Endothelial cell of umbilical vein (primary cell): Measurements from ENCODE around the gene MEN1.

Experiments used
- CTCF ChIP-seq, 2 donors: IDR thresholded peaks; 1 replicate in 1 of 2; 2 replicates in 1 of 2; pipeline ENCODE4 v1.5.1; 2011; ENCODE audit warnings: low read length in 2 of 2, mild to moderate bottlenecking in 2 of 2, moderate library complexity in 2 of 2, control low read depth in 1 of 2, inconsistent platforms in 1 of 2, low read depth in 1 of 2; ENCODE audit not compliant: insufficient read depth in 1 of 2; ENCODE audit errors: extremely low read depth in 1 of 2
- EZH2 ChIP-seq: IDR thresholded peaks from 2 replicates; pipeline ENCODE4 v1.6.1; 2012; ENCODE audit warnings: borderline replicate concordance, low read depth, mild to moderate bottlenecking, moderate library complexity, low read length, inconsistent platforms; ENCODE audit not compliant: severe bottlenecking
- JUN ChIP-seq: IDR thresholded peaks from 2 replicates; pipeline ENCODE4 v1.6.1; 2011; ENCODE audit warnings: borderline replicate concordance, low read depth; ENCODE audit not compliant: insufficient read length, insufficient read depth
- MYC ChIP-seq: IDR thresholded peaks from one replicate; pipeline ENCODE4 v1.6.1; 2011; ENCODE audit warnings: mild to moderate bottlenecking, low read depth, low read length
- POLR2A ChIP-seq: IDR thresholded peaks from 2 replicates; pipeline ENCODE4 v1.6.1; 2012; ENCODE audit warnings: low read depth, mild to moderate bottlenecking, control low read depth, low read length
- POLR2AphosphoS5 ChIP-seq: IDR thresholded peaks from 2 replicates; pipeline ENCODE4 v1.6.1; 2012; ENCODE audit warnings: low read depth, mild to moderate bottlenecking, control low read depth, low read length, moderate library complexity; ENCODE audit not compliant: insufficient read depth

- no peak for TF ChIP-seq CTCF (IDR thresholded peaks at IDR 0.05; ENCODE audit: extremely low read depth in 1 of 2, insufficient read depth in 1 of 2, low read depth in 1 of 2, low read length in 2 of 2)
- TF ChIP-seq POLR2AphosphoS5 = no peak
- no peak for TF ChIP-seq JUN
- TF ChIP-seq MYC = no peak
- TF ChIP-seq EZH2 = no peak
- TF ChIP-seq POLR2A = no peak
Measured at GRCh38 chr11:64789331-64790204, 20.8 kb downstream of the MEN1 start.
